Anterior cingulate cortex (tissue), 58 donors: ENCODE data around the gene BCAP31.
"Not testable (repeated sequence)": the region's sequence is repeated elsewhere in the genome, so short reads cannot be mapped to it uniquely, and the experiment has no call there.

Source experiments
- DNase-seq, 58 donors: peaks; one replicate each; lab custom pipeline; 2025; lab: John Stamatoyannopoulos, UW

The BCAP31 gene

DNA sequence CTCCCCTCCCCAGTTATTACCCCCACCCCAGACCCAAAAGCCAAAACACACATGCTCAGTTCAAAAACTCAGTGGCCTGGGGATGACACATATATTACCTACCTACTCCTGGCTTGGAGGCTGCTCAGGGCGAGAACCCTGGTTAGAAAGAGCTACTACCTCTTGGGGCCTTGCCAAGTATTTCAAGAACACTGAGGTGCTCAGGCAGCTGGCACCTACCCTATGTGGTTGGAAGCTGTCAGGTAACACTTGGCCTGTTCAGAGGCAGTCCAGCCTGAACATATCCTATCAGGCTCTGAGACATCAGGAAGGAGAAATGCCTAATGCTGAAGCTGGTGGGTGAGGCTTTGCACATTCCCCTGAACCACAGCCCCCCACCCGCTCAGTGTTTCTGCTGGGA is 4.9 kb downstream of the BCAP31 start:
- DNase-seq: no peak

DNA sequence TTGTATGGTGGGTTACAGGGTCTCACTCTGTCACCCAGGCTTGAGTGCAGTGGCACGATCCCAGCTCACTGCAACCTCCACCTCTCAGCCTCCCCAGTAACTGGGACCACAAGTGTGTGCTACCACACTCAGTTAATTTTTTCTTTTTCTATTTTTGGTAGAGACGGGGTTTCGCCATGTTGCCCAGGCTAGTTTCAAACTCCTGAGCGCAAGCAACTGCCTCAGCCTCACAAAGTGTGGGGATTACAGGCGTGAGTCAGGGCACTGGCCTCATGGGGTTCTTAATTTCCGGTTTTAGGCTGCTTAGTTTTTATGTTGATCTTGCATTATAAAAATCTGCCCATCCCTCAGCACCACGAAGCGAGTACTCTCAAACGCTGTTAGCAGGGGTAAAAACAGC is 6.7 kb downstream of the BCAP31 start:
- no peak for DNase-seq

DNA sequence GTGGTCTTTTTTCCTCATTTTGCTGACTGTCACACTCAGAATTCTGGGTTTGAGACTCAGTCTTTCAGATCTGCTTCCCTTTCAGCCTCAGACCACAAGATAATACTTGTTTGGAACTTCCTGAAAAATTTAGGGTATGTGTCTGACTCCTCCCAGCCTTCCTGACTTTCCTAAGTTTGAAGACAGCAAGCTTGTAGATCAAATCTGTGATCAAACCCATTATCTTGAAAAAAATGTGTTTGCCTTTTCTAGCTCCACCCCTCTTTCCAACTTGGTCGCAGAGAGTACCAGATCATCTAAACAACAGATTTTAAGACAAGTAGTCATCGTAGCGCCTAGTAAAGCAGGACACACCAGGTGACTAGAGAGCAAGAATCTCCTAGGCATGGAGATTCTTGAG is 9.9 kb downstream of the BCAP31 start:
- no peak for DNase-seq

DNA sequence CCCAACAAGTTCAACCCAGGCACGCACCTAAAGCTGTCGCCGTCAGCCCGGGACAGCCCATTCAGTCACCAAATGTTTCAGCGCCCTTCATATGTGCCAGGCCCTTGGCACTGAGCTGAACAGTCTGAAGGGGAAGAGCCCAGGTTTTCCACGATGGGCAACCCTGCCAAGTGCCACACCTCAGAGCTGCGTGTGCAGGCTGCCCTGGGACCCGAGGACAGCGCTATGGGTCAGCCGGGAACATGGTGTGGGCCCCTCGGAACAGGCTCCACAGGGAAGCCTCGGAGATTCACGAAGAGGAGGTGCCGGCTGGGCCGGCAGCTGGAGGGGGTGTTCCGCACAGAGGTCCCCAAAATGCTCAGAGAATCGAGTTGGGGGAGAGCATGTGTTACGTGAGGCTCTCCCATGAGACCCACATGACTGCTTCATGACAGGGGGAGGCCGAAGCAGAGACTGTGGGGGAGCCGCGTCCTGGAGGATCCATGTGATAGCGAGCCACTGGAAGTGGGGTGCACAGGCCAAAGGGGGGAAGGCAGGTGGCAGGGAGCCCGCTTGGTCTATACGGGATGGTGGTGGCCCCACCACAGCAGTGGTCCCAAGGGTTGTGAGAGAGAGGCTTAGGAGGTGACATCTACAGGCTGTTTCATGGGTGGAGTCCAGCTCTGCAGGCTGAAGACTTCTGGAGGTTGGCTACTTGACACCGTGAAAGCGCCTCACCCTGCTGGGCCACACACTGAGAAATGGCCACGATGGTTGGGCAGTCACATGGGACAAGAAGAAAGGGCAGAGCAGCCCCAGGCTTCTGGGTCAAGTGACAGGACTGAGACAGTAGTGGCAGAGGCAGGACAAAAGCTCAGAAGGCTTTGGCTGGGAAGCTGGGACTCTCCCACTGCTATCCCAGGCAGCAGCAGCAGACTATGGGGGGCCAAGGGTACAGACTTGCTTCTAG is 14.2 kb downstream of the BCAP31 start:
- DNase-seq: no peak

DNA sequence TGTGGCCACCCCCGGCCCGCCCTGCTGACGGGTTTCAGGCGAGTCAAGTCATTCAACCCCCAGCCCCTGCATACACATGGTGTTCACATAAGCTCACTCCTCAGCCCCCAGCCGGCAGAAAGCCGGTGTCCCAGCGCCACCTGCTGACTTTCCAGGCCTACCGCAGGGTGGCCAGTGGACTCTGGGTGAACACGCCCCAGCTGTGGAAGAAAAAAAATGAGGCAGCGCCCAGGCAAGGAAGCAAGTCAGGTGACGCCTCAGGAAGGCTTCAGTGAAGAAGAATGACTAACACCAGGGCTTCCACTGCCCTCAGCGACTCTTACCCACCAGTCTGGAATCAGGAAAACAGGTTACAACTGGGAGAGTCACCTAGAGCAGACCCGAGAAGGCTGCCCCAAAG is 15.8 kb downstream of the BCAP31 start:
- peak in 50 of 58 donors; percentile 2 to 68 (median 42) for DNase-seq

DNA sequence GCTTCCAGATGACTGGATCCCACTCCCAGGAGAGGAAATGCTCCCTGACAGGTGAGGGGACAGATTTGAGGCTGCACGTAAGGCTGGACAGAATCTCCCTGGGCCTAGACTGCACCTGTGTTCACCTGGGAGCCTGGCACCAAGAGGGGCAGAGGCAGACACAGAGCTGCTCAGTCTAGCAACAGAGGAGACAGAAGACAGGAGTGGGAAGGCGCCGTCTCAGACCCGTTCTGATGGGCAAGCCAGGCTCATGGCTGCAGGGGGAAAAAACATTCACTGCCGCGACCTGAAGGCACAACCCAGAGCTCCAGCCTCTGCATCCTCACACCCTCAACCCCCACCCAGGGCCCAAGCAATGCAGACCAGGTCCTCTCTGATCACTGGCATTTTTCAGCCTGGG is 16.8 kb downstream of the BCAP31 start:
- no peak for DNase-seq

DNA sequence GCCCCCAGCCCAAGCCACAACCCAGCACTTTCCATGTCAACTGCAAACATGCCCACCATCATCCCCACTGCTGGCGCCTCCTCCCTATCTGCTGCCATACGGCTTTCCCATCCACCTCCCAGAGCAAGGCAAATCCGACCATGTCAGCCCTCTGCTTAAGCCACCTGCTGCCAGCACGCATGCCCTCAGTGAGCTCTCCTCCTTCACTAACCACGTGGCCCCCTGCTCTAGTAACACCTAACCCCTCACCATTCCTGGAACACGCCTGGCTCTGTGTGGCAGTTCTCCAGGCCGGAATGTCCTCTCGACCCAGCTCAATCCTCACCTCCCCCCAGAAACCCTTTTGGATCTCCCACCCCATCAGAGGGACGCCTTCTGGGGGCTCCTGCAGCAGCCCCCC is 17.4 kb downstream of the BCAP31 start:
- no peak for DNase-seq

DNA sequence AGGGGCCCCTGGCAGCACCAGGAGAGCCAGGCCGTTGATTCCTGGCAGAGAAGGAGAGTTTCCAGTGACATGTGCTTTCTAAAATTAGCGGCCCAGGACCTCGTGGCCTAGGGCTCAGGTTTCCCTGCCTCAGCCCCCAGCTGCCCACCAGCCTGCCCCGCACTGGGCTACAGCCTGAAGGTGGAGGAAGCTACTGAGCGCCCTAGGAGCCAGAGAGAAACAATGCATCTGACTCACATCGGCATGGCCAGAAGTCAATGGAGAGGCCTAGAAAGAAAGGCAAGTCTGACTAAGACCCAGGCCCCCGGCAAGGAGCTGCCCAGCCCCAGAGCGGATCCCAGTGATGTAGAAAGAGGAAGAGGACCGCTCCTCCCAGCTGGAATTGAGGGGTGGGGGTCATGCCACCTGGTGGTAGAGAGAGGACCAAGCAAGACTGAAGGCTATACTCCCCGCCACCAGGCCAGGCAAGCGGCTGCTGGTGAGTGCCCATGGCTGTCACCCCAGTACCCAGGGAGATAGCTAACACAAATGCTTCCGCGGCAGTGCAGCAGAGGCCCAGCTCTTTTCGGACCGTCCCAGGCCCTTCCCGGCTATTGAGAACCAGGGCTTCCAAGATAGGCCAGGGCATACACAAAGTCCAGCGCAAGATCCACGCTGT is 18.7 kb downstream of the BCAP31 start:
- not testable (repeated sequence) for DNase-seq

DNA sequence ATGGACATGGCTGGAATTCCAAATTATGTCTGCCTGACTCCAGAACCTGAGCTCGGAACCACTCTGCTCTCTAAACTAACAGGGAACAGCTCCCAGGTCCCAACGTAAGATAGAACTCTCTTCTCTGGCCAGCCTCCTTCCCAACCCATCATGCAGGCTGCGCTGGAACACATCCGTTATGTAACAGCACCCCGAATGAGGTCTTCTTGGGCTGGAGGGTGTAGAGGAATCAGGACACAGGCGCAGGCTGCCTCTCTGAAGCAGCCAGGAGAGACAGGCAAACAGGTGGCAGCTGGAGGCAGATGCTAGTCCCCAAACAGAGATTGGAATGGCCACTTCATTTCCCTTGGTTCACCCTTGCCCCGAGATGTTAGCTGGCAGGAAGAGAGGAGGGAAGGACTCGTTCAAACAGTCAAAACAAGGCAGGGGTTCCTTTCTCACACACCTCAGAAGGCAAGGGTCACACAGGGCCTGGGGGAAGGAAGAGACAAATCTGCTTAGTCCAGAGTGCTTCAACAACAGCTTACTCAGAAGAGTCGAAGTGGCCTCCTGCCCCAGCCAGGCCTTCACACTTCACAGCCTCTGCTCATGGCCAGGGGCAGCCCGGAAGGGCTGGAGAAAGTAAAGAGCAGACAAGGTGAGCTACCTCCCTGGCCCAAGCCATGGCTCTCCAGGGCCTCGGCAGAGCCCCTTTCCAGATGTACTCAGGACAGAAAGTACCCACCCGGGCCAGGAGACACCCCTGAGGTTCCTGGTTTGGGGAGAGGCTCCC is 19.4 kb downstream of the BCAP31 start:
- DNase-seq: peak in 1 of 58 donors; percentile 29

DNA sequence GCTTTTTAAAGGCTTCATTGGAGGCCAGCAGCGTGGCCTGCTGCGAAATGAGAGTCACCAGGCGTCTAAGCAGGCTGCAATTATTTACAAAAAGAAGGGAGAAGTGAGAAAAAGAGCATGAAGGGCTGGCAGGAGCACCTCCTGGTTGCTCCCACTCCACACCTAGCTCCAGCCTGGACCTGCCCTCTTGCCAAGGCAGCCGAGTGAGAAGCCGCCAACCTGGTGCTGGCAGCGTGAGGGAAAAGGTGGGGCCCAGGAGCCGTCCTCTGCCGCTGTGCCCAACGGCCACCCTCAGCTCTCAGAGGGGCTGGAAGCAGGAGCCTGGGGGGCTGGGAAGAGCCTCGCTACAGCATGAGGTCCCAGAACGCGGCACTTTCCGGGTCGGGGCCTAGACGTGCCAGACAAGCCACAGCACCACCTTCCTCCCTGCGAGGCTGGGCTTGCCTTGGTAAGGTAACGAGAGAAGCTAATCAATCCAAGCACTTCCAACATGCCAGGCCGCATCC is 20.1 kb downstream of the BCAP31 start:
- no peak for DNase-seq

DNA sequence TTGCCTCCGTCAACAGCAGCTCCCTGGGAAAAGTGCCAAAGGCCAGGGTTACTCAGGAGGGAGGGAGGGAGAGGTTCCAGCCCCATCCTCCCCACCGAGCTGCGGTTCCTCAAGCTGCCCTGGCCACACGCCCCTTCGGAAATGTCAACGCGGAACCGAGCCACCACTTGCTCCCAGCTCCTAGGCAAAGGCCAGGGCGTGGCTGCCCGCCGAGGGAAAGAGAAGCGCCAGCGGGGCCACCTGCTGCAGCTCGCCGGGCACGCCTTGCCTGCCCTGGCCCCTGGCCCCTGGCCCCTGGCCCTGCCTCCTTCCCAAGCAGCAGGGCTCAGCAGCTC is 21.2 kb downstream of the BCAP31 start:
- no peak for DNase-seq

DNA sequence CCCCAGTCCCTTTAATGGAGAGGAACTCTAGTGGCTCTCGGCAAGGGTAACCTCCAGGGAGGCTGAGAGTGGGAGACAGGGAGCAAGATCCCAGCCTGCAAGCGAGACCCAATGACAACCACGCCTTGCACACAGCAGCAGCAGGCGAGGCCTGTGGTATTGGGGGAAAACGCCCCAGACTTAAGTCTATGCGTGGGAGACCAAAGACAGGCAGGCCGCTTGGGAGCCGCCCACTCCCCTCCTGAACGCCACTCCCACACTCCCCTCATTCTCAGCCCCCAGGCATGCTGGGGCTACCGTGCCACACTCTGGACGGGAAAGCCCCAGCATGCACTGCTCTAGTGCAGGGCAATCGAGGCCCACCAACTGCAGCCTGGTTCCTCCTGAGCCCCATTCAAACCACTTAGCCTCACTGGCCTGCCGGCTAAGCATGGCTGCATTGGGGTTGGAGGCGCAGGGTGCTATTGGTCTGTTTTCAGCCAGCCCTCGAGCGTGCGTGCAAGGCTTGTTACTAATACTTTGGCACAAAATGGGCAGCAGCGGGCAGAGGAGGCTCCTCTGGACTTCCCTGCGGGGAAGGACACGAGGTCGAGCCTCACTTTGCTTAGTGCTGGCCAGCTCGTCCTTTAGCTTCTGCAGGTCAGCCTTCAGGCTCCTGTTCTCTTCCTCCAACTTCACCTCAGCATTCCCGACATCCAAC is 21.7 kb downstream of the BCAP31 start:
- no peak for DNase-seq

DNA sequence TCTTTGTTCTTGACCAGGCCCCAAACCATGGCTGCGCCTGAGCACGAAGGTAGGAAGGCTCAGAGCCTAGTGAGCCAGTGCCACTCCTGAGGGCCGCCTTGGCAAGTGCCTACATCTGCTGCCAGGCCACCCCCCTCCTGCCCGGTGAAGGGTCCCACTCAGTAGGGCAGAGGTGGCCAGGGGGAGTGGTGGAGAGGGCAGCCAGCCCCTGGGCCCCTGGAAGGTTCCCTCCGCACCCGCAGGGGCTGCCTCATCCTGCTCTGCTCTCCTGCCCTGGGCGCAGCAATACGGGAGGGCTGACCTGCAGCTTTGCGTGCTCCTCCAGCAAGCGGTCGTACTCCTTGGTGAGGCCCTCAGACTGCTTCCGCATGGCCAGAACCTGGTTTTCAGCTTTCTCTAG is 22.5 kb downstream of the BCAP31 start:
- no peak for DNase-seq

DNA sequence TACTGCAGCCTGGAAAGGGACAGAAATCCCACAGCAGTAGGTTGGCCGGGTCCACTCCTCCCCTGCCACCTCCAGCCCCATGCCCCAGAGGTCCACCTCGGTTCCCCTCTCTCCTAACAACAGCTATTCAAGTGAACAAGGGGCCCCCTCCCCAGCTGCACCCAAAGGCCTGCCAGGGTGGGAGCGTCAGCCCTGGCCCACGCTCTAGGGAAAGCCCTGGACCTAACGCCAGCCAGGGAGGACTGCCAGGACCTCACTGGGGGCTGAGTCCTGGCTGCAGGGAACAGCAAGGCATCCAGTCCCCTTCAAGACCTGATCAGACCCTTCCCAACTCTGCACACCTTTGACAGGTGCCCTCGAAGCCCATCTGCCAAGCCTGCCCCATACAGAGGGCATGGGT is 23.2 kb downstream of the BCAP31 start:
- DNase-seq: no peak

DNA sequence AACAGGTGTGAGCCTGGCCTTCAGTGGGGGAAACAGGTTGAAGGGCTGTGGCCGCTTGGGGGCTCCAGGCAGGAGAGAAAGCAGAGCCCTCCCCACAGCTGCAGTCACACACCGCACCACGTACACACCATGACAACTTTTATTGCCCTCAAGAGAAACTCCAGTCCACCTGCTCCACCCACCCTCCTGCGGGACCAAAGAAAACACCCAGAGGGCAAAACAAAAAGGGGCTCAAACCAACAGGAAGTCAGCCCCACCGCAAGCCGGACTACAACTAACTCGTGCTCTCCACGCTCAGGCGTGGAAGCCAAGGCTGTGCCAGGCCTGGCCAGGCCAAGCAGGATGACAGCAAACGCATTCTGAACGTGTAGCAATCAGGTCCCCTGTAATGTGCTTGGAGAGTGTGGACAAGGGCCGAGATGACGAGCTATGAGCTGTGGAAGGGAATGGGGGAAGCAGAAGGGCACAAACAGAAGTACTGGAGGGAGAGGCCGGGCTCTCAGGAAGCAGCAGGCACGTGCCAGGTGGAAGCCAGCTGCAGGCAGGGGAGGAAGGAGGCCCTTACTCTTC is 23.7 kb downstream of the BCAP31 start:
- DNase-seq: no peak

DNA sequence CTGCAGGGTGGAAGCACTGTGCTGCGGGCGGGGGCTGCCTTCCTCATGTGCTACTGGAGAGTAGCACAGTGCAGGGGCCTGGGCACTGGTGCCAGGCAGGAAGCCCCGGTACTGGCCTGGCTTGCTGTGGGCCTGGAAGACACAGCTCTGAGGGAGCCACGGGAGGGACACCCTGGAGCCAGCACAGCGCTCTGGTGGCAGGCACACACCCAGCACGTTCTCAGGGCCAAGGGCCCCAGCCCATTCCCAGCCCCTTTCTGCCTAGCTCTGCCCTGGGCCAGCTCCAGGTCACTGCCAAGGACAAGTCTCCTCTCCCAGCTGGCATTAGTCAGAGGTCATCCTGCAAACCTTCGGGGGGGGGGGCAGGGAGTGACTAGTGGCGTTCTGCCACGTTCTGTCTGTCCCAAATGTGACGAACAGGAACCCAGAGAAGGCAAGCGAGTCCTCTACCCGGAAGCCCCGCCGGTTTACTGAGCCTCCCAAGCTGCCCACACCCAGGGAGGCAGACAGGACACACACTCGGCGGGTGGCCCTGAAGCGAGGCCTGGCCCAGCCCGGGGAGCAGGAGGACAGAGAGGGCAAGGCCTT is 24.3 kb downstream of the BCAP31 start:
- DNase-seq: not testable (repeated sequence)

DNA sequence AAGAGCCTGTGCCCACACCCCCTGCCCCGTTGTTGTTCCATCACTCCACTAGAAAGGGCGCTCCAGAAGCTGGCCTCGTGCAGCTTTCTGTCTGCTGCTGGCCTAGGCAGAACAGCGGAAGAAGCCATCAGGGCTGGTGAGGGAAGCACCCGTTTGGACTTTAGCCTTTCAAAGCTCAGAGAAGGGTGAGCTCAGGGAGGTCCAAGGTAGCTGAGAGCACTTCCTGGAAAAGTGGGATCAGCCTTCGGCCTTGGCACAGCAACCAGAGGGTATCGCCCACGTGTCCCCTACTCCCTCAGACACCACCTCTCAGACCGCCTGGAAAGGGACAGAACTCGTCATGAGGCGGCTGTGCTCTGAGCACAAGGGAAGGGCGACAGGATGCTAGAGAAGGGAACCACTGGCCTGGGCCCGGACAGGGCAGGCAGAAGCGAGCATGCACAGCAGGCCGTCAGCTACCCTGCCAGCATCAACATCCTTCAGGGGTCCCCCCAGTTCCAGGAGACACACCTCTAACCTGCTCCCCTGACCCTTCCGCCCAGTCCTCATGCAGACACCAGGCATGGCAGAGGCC is 24.9 kb downstream of the BCAP31 start:
- DNase-seq: not testable (repeated sequence)

DNA sequence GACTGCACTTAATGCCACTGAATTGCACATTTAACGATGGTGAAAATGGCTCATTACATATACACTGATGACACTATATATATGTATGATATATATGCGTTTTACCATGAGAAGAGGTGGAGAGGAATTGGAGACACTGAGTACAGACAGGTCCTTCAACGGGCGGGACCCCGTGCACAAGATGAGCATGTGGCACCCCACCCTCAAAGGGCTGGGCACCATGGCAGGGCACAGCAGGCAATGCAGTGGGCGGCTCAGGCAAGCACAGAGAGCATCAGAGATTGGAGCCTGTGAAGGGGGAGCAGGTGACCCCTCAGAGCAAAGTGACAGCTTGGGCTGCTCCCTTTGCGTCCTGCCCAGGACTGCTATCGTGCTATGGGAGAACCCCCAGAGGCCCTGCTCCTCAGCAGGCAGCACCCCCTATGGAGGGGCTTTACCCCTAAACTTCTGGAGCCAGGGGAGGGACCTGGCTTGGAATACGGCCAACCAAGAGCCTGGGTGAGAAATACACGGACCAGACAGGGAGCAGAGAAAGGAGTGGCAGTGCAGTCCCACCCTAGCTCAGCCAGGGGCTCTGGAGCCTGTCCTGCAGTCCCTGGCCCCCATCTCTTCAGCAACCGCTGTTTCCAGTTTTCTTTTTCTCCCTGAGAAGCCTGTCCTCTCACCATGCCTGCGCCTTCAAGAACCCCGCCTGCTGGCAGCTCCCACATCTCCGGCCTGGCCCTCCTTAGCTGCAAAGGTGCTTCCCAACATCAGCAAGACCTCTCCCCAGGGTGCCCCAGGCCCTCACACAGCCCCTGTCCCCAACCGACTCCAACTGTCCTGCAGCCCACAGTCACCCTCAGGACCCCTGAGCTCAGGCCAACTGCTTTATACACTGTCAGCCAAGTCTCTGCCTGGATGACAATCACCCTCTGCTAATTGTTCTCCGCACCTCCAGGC is 26.0 kb downstream of the BCAP31 start:
- no peak for DNase-seq
